HG03558 (cell line): ENCODE results near the gene CEP192.
"Not testable (repeated sequence)": the region's sequence is repeated elsewhere in the genome, so short reads cannot be mapped to it uniquely, and the experiment has no call there.

Experiments used
- ATAC-seq: cut with Tn5 transposase; IDR thresholded peaks from one replicate; pipeline ENCODE4 v1.9.1; 2021; ENCODE audit warnings: moderate number of reproducible peaks; ENCODE audit not compliant: unreplicated experiment; ENCODE audit errors: extremely low read depth

CEP192 gene

DNA sequence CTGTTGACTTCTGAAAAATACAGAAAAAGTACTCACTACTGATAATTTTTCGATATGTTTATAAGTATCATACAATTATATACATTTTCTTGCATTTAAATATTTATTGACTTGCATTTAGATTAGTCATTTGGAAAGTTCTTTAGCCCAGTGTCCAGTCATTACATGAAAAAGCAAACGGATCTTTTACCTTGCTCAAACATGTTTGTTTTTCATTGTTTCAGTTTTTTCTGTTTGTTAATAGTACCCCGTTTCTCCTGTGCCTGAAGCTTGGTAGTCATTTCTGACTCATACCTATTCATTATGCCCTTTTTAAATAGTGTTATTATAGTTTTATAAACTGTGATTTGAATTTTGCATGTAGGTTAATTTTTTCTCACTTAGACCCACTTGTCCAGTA, 28.1 kb downstream of the CEP192 start:
- ATAC-seq: no peak

DNA sequence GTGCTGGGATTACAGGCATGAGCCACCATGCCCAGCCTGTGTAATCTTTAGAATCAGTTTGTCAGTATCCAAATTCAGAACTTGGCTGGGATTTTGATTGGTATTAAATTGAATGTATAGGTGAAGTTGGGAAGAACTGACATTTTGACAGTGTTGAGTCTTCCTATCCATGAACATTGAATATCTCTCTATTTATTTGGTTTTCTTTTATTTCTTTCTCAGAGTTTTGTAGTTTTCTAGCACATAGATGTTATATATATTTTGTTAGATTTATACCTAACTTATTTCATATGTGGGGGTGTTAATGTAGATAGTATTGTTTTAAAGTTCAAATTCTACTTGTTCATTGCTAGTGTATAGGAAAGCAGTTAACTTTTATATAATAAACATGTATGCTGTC, 31.5 kb downstream of the CEP192 start:
- no peak for ATAC-seq

DNA sequence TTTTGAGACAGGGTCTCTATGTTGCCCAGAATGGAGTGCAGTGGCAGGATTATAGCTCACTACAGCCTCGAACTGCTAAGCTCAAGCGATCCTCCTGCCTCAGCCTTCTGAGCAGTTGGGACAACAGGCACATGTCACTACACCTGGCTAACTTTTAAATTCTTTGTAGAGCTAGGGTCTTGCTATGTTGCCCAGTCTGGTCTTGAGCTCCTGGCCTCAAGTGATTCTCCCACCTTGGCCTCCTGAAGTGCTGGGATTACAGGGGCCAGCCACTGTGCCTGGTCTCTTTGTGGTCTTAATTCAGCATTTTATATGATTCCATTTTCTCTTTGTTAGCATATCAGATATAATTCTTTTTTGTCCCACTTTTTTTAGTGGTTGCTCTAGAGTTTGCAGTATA, 34.1 kb downstream of the CEP192 start:
- ATAC-seq: no peak

DNA sequence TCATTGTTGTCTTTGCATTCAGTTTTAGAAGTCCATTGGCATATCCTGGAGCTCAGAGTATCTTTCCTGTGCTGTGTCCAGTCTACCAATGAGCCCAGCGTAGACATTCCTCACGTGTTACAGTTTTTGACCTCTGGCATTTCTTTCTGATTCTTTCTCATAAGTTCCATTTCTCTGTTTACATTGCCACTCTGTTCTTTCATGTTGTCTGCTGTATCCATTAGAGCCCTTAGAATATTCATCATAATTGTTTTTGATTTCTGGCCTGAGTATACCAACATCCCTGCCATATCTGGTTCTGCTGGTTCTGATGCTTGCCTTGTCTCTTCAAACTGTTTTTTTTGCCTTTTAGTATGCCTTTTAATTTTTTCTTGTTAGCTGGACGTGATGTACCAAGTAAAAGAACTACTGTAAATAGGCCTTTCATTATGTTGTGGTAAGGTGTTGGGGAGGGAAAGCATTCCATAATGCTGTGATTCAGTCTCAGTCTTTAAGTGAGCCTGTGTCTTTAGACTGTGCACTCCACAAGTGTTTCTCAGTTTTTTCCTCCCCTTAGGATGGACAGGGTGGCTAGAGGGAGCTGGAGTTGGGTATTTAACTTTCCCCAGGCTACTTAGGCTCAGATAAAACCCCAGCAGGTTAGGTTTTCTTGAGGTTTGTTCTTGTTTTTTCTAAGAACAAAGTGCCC, 35.6 kb downstream of the CEP192 start:
- no peak for ATAC-seq

DNA sequence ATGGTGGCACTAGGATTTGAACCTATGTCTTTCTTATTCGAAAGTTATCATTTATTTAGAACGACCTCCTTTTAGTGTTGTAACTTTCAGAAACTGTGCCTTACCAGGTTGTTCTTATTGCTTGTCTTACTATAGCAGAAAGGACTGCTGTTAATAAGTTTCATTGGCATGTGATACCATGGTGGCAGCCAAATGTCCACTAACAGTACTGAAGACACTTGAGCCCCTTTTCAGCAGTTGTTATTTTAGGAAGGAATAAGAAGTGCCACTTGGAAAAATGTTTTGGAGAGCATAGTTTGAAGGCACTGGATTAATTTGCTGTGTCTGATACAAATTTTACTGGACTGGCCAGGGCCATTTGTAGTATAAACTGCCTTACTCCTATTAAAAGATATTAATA, 37.7 kb downstream of the CEP192 start:
- ATAC-seq: no peak

DNA sequence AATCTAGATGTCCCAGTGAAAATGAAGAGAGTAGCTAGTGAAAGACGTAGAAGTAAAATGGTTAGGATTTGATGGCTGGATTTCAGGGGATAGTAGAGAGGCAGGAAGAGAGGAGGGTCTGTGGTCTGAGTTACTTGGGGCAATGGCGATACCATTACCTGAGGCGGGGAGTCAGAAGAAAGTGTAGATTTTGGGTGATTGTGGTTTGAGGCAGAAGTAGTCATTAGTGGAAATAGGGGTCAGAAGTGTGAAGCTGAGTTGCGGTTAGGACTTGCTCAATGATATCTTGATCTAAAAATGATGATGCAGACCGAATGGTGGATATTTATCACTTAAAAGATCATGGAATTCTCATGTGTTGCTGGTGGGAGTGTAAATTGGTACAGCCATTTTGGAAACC, 41.0 kb downstream of the CEP192 start:
- no peak for ATAC-seq

DNA sequence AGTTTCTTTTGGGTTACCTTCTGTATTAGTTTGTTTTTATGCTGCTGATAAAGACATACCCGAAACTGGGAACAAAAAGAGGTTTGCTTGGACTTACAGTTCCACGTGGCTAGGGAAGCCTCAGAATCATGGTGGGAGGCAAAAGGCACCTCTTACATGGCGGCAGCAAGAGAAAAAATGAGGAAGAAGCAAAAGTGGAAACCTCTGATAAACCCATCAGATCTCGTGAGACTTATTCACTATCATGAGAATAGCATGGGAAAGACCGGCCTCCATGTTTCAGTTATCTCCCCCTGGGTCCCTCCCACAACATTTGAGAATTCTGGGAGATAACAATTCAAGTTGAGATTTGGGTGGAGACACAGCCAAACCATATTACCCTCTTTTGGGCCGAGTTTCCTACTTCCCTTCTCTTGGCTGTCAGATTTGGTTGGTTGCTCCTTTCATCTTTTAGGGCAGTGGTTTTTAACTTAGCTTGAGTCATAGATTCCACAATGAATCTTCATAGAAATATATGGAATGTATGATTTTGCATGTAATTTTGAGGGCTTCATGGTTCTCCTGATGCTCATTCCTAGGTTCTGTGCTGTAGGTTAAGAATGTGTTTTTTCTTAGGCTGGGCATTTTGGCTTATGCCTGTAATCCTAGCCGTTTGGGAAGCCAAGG, 44.2 kb downstream of the CEP192 start:
- ATAC-seq: no peak

DNA sequence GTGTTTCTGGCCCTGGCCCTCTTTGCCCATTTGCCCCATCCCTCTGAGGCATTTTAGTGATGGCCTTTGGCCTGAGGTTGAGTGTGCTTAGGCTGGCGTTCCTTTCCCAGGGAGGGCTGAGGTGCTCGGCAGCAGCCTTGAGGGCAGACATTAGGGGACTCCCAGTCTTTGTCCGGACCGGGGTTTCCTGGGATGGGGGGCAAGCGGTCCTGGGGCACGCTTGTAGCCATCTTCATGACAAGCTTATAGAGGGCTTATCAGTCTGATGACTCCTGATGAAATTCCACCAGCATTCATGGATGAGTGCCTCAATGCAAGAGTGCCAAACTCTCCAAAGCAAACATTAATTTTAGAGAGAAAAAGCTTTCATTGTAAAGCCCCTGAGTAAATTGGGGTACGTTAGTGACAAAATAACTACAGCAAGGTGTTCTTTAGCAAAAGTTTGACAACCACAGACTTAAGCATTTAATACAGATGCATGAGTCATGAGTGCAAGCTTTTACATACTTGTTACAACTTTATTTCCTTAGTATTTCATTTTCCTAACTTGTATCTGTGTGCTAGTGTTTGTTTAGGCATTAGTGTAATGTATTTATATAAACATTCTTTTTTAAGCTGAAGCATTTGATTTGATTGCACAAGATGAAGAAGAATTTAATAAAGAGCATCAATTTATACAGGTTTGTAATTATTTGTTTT, 45.6 kb downstream of the CEP192 start:
- ATAC-seq: no peak

DNA sequence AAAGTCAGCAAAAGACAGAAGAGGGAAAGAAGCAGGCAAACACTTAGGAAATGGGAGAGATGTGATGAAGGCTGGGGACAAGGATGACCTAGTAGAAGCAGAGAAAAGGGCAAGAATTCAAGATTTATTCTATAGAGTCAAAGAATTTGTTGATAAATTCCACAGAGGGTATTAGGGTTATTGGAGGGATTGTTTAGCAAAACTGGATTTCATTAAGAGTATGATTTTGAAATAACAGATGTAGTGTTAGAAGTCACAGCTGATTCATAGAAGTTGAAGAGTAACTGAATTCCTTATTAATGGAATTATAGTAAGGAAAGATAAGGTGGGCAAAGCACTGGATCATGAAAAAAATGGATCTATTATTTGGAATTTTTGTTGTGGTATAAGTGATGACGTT, 48.6 kb downstream of the CEP192 start:
- ATAC-seq: no peak

DNA sequence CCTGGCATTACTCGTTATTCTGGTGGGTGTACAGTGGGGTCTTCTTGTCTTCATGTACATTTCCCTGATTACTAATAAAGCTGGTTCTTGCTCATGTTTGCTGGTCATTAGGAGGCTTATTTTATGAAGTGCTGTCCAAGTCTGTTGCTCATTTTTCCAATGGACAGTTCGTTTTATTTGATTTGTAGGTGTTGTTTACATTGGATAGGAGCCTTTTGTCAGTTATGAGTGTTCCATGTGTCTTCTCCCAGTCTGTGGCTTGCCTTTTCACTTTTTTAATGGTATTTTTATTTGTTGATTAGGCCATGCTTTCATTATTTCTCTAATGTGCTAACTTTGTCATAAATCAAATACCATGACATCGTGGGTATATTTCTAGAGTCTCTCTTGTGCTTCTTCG, 51.9 kb downstream of the CEP192 start:
- no peak for ATAC-seq

DNA sequence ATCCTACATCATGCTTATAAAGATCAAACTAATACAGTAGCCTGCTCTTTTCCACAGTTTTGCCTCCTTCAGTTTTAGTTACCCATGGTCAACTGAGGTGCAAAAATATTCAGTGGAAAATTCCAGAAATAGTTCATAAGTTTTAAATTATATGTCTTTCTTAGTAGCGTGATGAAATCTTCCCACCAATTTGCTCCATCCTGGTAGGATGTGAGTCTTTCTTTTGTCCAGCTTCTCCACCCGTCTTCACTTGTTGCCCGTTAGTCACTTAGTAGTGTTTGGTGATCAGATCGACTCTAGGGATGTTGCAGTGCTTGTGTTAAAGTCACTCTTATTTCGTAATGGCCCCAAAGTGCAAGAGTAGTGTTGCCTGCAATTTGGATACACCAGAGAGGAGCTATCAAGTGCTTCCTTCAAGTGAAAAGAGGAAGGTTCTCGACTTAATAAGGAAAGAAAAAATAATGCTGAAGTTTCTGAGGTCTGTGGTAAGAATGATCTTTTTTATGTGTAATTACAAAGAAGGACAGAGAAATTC, 57.0 kb downstream of the CEP192 start:
- no peak for ATAC-seq

DNA sequence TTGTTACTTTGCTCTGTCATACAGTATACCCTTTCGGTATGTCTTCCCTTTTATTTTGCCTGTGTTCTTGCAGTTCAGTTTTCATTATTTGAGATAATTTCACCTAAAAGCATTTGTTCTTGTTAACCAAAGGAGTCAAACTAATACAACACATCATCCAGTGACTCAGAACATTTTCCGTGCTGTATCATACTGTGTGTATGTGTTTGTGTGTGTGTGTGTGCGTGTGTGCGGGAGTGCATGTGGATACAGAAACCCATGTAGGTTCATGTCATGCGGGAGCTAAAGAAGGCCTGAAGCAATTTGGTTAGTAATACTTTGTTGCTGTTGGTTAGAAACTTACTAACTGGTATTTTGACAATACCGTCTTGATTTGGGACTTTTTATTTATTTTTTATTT, 60.0 kb downstream of the CEP192 start:
- no peak for ATAC-seq

DNA sequence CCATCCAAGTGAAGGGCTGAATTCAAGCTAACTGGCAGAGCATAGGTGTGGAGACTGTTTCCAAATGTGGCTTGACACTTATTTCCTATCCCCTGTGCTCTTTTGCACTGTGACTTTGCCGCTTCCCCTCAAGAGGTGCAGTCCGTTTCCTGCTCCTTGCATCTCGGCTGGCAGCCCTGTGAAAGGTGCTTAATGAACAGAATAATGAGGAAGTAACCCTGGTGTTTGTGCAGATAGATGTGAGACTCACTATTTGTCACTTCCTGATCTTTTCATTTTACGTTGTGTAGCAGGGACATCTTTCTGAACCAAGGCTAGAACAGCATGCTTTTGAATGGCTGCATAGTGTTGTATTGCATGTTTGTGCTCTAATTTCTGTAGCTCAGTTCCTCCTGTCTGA, 60.8 kb downstream of the CEP192 start:
- ATAC-seq: no peak

DNA sequence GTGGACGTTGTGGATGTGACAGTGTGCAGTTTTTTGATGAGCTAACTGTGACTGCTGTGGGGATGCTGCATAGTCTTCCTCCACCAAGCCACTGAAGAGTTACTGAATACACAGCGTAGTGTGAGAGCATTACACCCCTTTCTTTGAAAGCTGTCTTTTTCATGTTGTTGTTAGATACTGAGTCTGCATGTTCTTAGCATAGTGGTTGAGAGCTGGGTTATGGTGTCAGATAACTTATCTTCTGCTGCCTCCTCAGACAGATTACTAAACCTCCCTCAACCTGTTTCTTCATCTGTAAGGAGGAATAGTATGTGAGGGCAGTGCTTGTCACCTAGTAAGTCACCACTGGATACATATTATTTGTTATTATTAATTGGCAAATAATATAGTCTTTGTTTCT, 63.2 kb downstream of the CEP192 start:
- ATAC-seq: no peak

DNA sequence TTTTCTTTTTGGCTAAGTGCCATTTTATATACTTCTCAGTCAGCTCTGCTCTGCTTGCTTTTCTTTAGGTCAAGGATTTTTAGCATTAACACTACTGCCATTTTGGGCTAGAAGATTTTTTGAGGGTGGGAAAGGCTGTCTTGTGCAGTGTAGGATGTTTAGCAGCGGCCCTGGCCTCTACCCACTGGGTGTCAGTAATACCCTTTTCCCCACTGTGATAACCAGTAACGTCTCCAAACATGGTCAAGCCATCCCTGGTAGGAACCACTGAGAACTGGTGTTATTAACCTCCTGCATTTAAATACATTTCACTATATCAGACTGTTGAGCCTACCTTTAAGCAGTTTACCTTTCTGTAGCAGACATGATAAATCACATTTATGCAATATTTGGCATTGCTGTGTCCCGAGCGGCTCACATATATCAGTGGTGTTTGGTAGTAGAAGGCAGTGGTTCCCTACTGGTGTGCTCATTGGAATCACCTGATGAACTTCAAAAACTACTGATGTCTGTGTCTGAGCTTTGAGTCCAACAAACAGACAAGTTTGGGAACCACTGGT, 70.5 kb downstream of the CEP192 start:
- ATAC-seq: no peak

DNA sequence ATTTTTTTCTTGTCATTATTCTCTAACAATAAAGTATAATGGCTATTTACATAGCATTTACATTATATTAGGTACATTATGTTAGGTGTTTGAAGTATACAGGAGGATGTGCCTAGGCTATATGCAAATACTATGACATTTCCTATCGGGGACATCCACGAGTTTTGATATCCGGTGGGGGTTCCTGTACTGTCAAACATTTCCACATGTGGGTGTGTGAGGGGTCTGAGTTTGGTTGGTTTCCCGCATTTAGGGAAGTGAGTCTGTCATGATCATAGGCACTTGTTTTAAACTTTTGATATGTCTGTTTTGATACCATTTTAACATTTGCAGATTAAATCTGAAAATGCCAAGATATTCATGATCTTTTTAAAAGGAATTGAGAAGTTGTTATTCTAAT, 76.0 kb downstream of the CEP192 start:
- no peak for ATAC-seq

DNA sequence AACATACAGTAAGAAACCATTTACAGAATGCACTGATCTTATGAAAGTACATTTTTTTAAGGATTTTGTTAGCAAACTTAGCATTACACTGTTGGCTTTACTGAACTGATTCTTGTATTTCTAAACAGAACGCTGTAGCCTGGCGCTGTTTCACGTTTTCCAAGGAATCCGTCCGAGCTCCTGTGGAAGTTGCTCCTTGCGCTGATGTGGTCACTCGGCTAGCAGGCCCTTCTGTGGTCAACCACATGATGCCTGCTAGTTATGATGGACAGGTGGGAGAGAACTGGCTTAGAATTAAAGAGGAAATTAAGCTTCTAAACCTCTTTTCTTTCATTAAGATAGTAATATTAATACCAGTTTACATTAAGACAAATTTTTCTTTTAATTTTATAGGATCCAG, 76.8 kb downstream of the CEP192 start:
- no peak for ATAC-seq

DNA sequence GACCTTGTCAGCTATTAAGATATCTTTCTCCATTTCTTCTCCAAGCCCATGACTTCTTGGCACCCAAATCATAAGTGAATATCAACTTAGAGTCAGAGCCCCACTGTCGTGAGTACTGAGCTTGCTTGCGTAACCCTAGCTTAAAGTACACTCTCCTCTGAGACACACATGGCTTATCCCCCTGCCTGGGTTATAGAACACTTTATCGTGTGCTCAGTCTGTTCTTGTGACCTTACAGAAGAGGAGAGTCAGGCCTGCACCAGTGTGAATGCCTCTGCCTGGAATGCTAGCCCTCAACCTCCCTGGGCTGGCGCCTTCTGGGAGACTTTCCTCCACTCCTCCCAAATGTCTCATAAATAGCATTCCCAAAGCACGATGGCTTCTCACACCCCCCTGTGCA, 79.3 kb downstream of the CEP192 start:
- ATAC-seq: no peak

DNA sequence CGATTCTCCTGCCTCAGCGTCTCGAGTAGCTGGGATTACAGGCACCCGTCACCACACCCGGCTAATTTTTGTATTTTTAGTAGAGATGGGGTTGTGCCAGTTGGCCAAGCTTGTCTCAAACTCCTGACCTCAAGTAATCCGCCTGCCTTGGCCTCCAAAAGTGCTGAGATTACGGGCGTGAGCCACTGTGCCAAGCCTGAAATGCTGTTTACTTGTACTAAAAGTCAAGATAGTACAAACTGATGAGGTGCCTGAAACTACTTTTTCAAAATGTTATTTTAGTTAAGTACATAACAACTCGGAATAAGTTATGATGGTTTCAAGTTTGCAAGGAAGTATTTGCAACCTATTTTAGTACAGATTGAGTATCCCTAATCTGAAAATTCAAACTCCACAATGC, 85.7 kb downstream of the CEP192 start:
- no peak for ATAC-seq

DNA sequence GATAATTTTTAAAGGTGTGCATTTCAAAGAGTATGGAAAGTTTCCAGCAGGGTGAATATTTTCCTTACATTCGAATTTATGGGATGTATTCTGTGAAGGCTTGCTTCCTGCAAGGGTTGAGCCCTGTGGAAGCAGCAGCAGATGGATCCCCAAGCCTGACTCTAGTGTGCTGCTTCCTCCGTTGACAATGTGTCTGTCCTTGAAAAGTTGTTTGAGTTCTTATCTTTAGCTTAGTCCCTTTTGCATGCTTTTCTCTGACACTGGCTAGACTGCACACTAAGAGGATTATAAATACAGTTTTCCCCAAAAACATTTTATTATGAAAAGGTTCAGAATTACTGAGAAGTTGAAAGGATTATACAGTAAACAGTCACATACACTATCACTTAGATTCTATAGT, 86.3 kb downstream of the CEP192 start:
- no peak for ATAC-seq

DNA sequence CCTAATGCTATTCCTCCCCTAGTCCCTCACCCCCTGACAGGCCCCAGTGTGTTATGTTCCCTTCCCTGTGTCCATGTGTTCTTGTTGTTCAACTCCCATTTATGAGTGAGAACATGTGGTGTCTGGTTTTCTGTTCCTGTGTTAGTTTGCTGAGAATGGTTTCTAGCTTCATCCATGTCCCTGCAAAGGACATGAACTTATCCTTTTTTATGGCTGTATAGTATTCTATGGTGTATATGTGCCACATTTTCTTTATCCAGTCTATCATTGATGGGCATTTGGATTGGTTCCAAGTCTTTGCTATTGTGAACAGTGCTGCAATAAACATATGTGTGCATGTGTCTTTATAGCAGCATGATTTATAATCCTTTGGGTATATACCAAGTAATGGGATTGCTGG, 86.9 kb downstream of the CEP192 start:
- not testable (repeated sequence) for ATAC-seq
